CD4-positive, CD25-positive, alpha-beta regulatory T cell (primary cell): ENCODE measurements around the gene CLCA2. TPM values are rescaled to one million over a fixed set of nuclear protein-coding genes. Genes with fewer than 3 reads are reported as not detected.

ENCODE experiments used
- ATAC-seq, 2 donors: fragments of 150-1000 bp; cut with Tn5 transposase; one replicate each; pipeline ENCODE4 v1.10.0; 2021; ENCODE audit warnings: low read depth in 2 of 2, moderate number of reproducible peaks in 2 of 2, moderate library complexity in 1 of 2
- DNase-seq, 3 donors: peaks; one replicate each; pipeline versions ENCODE4 v3.0.0 to v3.0.0-alpha.2; 2012 to 2022; ENCODE audit warnings: mixed read lengths in 1 of 3
- H3K27ac ChIP-seq: one replicate; pipeline ENCODE4 v1.7.0; 2013; ENCODE audit warnings: mild to moderate bottlenecking, low read length; ENCODE audit not compliant: insufficient read depth, poor library complexity, severe bottlenecking
- H3K27me3 ChIP-seq: one replicate; pipeline ENCODE4 v1.7.0; 2013; ENCODE audit warnings: low read length; ENCODE audit not compliant: control insufficient read depth, insufficient read depth
- H3K36me3 ChIP-seq: one replicate; pipeline ENCODE4 v1.7.0; 2013; ENCODE audit warnings: mild to moderate bottlenecking, low read length, moderate library complexity; ENCODE audit not compliant: control insufficient read depth, insufficient read depth
- H3K4me1 ChIP-seq: 2 replicates; pipeline ENCODE4 v1.7.0; 2013; ENCODE audit warnings: mild to moderate bottlenecking, low read length; ENCODE audit not compliant: insufficient read depth, control insufficient read depth, poor library complexity, severe bottlenecking
- H3K4me3 ChIP-seq: one replicate; pipeline ENCODE4 v1.7.0; 2013; ENCODE audit warnings: low read depth, mild to moderate bottlenecking, low read length, moderate library complexity
- H3K9me3 ChIP-seq, 2 experiments: 1 replicate in 1 of 2; 2 replicates in 1 of 2; pipeline ENCODE4 v1.7.0; 2013; ENCODE audit warnings: low read length in 2 of 2, mild to moderate bottlenecking in 1 of 2, moderate library complexity in 1 of 2; ENCODE audit not compliant: control insufficient read depth in 2 of 2
- H3K27ac Mint-ChIP-seq, 3 donors: one replicate each; pipeline ENCODE4 v1.8.0; 2020 to 2022; ENCODE audit warnings: mild to moderate bottlenecking in 3 of 3, mixed read lengths in 3 of 3, moderate library complexity in 2 of 3
- H3K27me3 Mint-ChIP-seq: one replicate; pipeline ENCODE4 v1.8.0; 2022; ENCODE audit warnings: mild to moderate bottlenecking, mixed read lengths
- H3K36me3 Mint-ChIP-seq: one replicate; pipeline ENCODE4 v1.8.0; 2020; ENCODE audit warnings: mixed read lengths
- H3K4me1 Mint-ChIP-seq, 4 donors: one replicate each; pipeline ENCODE4 v1.8.0; 2020 to 2022; ENCODE audit warnings: mixed read lengths in 4 of 4, mild to moderate bottlenecking in 1 of 4
- H3K4me3 Mint-ChIP-seq, 4 donors: one replicate each; pipeline ENCODE4 v1.8.0; 2020 to 2022; ENCODE audit warnings: mild to moderate bottlenecking in 4 of 4, mixed read lengths in 4 of 4, moderate library complexity in 3 of 4
- H3K9me3 Mint-ChIP-seq, 7 donors: one replicate each; pipeline ENCODE4 v1.8.0; 2020 to 2022; ENCODE audit warnings: mixed read lengths in 7 of 7, mild to moderate bottlenecking in 3 of 7, moderate library complexity in 2 of 7
- polyA plus RNA-seq, 4 donors: library from polyadenylated mRNA; unstranded; fragments of 300-500 nt; fragmentation: Illumina TruSeq; gene quantifications; one replicate each; pipeline ENCODE4 v1.2.3, GENCODE V29; 2021
- total RNA-seq: library from RNA; stranded (reverse); gene quantifications from one replicate; pipeline ENCODE4 v1.2.3, GENCODE V29; 2022

CLCA2 gene
- total and polyA plus RNA-seq, 5 donors from 2014 or later, result not detected

GRCh38 chr1:86466109-86466844, 42.3 kb downstream of the CLCA2 start:
- Histone ChIP-seq H3K27ac (no peak overlapping the region), H3K4me1 (no peaks in the 10 kb centered on the region), H3K9me3 (no peaks in the 10 kb centered on the region), H3K36me3 (no peaks in the 10 kb centered on the region), H3K4me3 (no peak overlapping the region), H3K27me3 (peaks cover 5% of the 10 kb centered on the region)
- no peak for DNase-seq
- H3K4me3 Mint-ChIP-seq, result no peak overlapping the region
- H3K36me3 Mint-ChIP-seq, result no peaks in the 10 kb centered on the region
- peaks cover 20% of the 10 kb centered on the region for H3K27me3 Mint-ChIP-seq
- no peaks in the 10 kb centered on the region for H3K4me1 Mint-ChIP-seq
- ATAC-seq, result no peak
- peaks cover 0 to 1% (median 0%) of the 10 kb centered on the region in 7 donors for H3K9me3 Mint-ChIP-seq
- no peak overlapping the region for H3K27ac Mint-ChIP-seq

GRCh38 chr1:86466986-86467385, 43.0 kb downstream of the CLCA2 start:
- no peak overlapping the region for H3K27ac ChIP-seq
- DNase-seq (no peak), ATAC-seq (no peak)
- no peaks in the 10 kb centered on the region for H3K4me1 ChIP-seq
- Mint-ChIP-seq H3K9me3 (peaks cover 0 to 1% (median 0%) of the 10 kb centered on the region in 7 donors), H3K4me1 (no peaks in the 10 kb centered on the region), H3K27me3 (peaks cover 15% of the 10 kb centered on the region), H3K36me3 (no peaks in the 10 kb centered on the region), H3K4me3 (no peak overlapping the region), H3K27ac (no peak overlapping the region)
- peaks cover 5% of the 10 kb centered on the region for H3K27me3 ChIP-seq
- H3K4me3 ChIP-seq, result no peak overlapping the region
- no peaks in the 10 kb centered on the region for H3K36me3 ChIP-seq
- no peaks in the 10 kb centered on the region for H3K9me3 ChIP-seq

GRCh38 chr1:86468501-86468977, 44.6 kb downstream of the CLCA2 start, which contains the start of gene CLCA1:
TSS of gene CLCA1 (plus strand) at chr1:86468927. CDS start at chr1:86468972, 45 bp downstream.
- peaks cover 5% of the 10 kb centered on the region for H3K27me3 ChIP-seq
- Mint-ChIP-seq H3K36me3 (no peaks in the 10 kb centered on the region), H3K9me3 (peaks cover 0 to 1% (median 0%) of the 10 kb centered on the region in 7 donors), H3K4me1 (no peaks in the 10 kb centered on the region), H3K27me3 (peaks cover 12% of the 10 kb centered on the region), H3K27ac (no peak within 1 kb of the TSS), H3K4me3 (no peak within 1 kb of the TSS)
- no peaks in the 10 kb centered on the region for H3K36me3 ChIP-seq
- no peaks in the 10 kb centered on the region for H3K4me1 ChIP-seq
- DNase-seq, result no peak
- H3K9me3 ChIP-seq, result no peaks in the 10 kb centered on the region
- H3K4me3 ChIP-seq, result no peak within 1 kb of the TSS
- ATAC-seq, result no peak
- no peak within 1 kb of the TSS for H3K27ac ChIP-seq

GRCh38 chr1:86470859-86471258, 46.9 kb downstream of the CLCA2 start:
- ATAC-seq (no peak), DNase-seq (no peak)
- H3K9me3 ChIP-seq, result no peaks in the 10 kb centered on the region
- H3K4me3 ChIP-seq, result no peak overlapping the region
- no peak overlapping the region for H3K27ac ChIP-seq
- Mint-ChIP-seq H3K27me3 (peaks cover 6% of the 10 kb centered on the region), H3K4me3 (no peak overlapping the region), H3K9me3 (peaks cover 0 to 1% (median 0%) of the 10 kb centered on the region in 7 donors), H3K4me1 (no peaks in the 10 kb centered on the region), H3K36me3 (no peaks in the 10 kb centered on the region), H3K27ac (no peak overlapping the region)
- peaks cover 5% of the 10 kb centered on the region for H3K27me3 ChIP-seq
- no peaks in the 10 kb centered on the region for H3K36me3 ChIP-seq
- H3K4me1 ChIP-seq, result no peaks in the 10 kb centered on the region

- H3K9me3 ChIP-seq, result no peaks in the 10 kb centered on the region
- no peaks in the 10 kb centered on the region for H3K4me1 ChIP-seq
- DNase-seq, result no peak
- peaks cover 0 to 1% (median 0%) of the 10 kb centered on the region in 7 donors for H3K9me3 Mint-ChIP-seq
- H3K27ac ChIP-seq, result no peak overlapping the region
- H3K36me3 Mint-ChIP-seq, result no peaks in the 10 kb centered on the region
- H3K4me3 Mint-ChIP-seq, result no peak overlapping the region
- no peak for ATAC-seq
- no peaks in the 10 kb centered on the region for H3K36me3 ChIP-seq
- H3K27me3 ChIP-seq, result peaks cover 5% of the 10 kb centered on the region
- no peak overlapping the region for H3K4me3 ChIP-seq
- H3K27ac Mint-ChIP-seq, result no peak overlapping the region
- no peaks in the 10 kb centered on the region for H3K4me1 Mint-ChIP-seq
- H3K27me3 Mint-ChIP-seq, result peaks cover 6% of the 10 kb centered on the region
Observed at GRCh38 chr1:86471291-86471690, 47.3 kb downstream of the CLCA2 start.

- Histone ChIP-seq H3K27ac (no peak overlapping the region), H3K36me3 (no peaks in the 10 kb centered on the region), H3K27me3 (peaks cover 4% of the 10 kb centered on the region), H3K4me1 (no peaks in the 10 kb centered on the region), H3K9me3 (no peaks in the 10 kb centered on the region), H3K4me3 (no peak overlapping the region)
- H3K4me1 Mint-ChIP-seq, result no peaks in the 10 kb centered on the region
- peaks cover 6% of the 10 kb centered on the region for H3K27me3 Mint-ChIP-seq
- peak overlapping the region in 1 of 3 donors; percentile 57 for H3K27ac Mint-ChIP-seq
- H3K36me3 Mint-ChIP-seq, result no peaks in the 10 kb centered on the region
- no peaks in the 10 kb centered on the region for H3K9me3 Mint-ChIP-seq
- ATAC-seq (no peak), DNase-seq (no peak)
- no peak overlapping the region for H3K4me3 Mint-ChIP-seq
Observed at GRCh38 chr1:86472152-86472551, 48.2 kb downstream of the CLCA2 start.

GRCh38 chr1:86472767-86473166, 48.8 kb downstream of the CLCA2 start:
- peaks cover 6% of the 10 kb centered on the region for H3K27me3 Mint-ChIP-seq
- H3K9me3 Mint-ChIP-seq, result no peaks in the 10 kb centered on the region

GRCh38 chr1:86477256-86477655, 53.3 kb downstream of the CLCA2 start:
- Mint-ChIP-seq H3K4me1 (no peaks in the 10 kb centered on the region), H3K9me3 (no peaks in the 10 kb centered on the region)

More at GRCh38 chr1:86472767-86473166, 48.8 kb downstream of the CLCA2 start:
- Histone ChIP-seq H3K9me3 (no peaks in the 10 kb centered on the region), H3K27ac (no peak overlapping the region), H3K36me3 (no peaks in the 10 kb centered on the region), H3K4me3 (no peak overlapping the region), H3K4me1 (no peaks in the 10 kb centered on the region), H3K27me3 (peaks cover 3% of the 10 kb centered on the region)
- Mint-ChIP-seq H3K36me3 (no peaks in the 10 kb centered on the region), H3K27ac (no peak overlapping the region), H3K4me3 (no peak overlapping the region), H3K4me1 (no peaks in the 10 kb centered on the region)
- DNase-seq, result no peak
- no peak for ATAC-seq

More at GRCh38 chr1:86477256-86477655, 53.3 kb downstream of the CLCA2 start:
- Histone ChIP-seq H3K4me1 (no peaks in the 10 kb centered on the region), H3K36me3 (no peaks in the 10 kb centered on the region), H3K27ac (no peak overlapping the region), H3K9me3 (no peaks in the 10 kb centered on the region), H3K4me3 (no peak overlapping the region), H3K27me3 (no peaks in the 10 kb centered on the region)
- no peak overlapping the region for H3K27ac Mint-ChIP-seq
- H3K27me3 Mint-ChIP-seq, result peaks cover 15% of the 10 kb centered on the region
- DNase-seq (no peak), ATAC-seq (no peak)
- no peaks in the 10 kb centered on the region for H3K36me3 Mint-ChIP-seq
- H3K4me3 Mint-ChIP-seq, result no peak overlapping the region
